Stomach (tissue), 4 donors: ENCODE measurements around the gene CHEK1.

ENCODE experiments used
- CTCF ChIP-seq, 7 experiments: fragments of 450-650 bp in 4 of 7; fragments of 200-600 bp in 3 of 7; sonication (generic) in 3 of 7; IDR thresholded peaks; one replicate each; pipeline ENCODE4 v1.5.1; 2016 to 2019; ENCODE audit warnings: antibody characterized with exemption in 7 of 7, control low read depth in 2 of 7, mild to moderate bottlenecking in 1 of 7
- EP300 ChIP-seq: sonication (generic); formaldehyde crosslinking; IDR thresholded peaks from one replicate; pipeline ENCODE4 v1.6.1; 2017; ENCODE audit warnings: antibody characterized with exemption
- POLR2A ChIP-seq, 4 donors: fragments of 450-650 bp; IDR thresholded peaks; one replicate each; pipeline ENCODE4 v1.6.1; 2016; ENCODE audit warnings: antibody characterized with exemption in 4 of 4, control low read depth in 2 of 4, mild to moderate bottlenecking in 1 of 4, moderate library complexity in 1 of 4
- POLR2AphosphoS5 ChIP-seq, 3 donors: sonication (generic); formaldehyde crosslinking; IDR thresholded peaks; one replicate each; pipeline ENCODE4 v1.6.1; 2016; ENCODE audit warnings: antibody characterized with exemption in 3 of 3

- TF ChIP-seq CTCF (IDR thresholded peaks at IDR 0.05) (no peak), POLR2A (IDR thresholded peaks at IDR 0.05) (no peak), EP300 (no peak), POLR2AphosphoS5 (IDR thresholded peaks at IDR 0.05) (no peak)
Measured at GRCh38 chr11:125720781-125721180, 95.8 kb downstream of the CHEK1 start.
